Retinal pigment epithelial cell (primary cell): ENCODE measurements around the gene GALE.
"Not testable (repeated sequence)": the region's sequence is repeated elsewhere in the genome, so short reads cannot be mapped to it uniquely, and the experiment has no call there.

Experiments
- DNase-seq: peaks from one replicate; pipeline ENCODE4 v3.0.0-alpha.2; 2010; ENCODE audit warnings: low read depth
- H3K4me3 ChIP-seq: 2 replicates; pipeline ENCODE4 v1.5.1; 2011; ENCODE audit warnings: mild to moderate bottlenecking, low read length, control low read depth, moderate library complexity
- TF ChIP-seq, protein P1 (sequence below): conservative IDR thresholded peaks from 2 replicates; pipeline ENCODE4 v1.5.1; 2011; ENCODE audit warnings: low read depth, low read length, control low read depth, inconsistent platforms

The GALE gene

DNA sequence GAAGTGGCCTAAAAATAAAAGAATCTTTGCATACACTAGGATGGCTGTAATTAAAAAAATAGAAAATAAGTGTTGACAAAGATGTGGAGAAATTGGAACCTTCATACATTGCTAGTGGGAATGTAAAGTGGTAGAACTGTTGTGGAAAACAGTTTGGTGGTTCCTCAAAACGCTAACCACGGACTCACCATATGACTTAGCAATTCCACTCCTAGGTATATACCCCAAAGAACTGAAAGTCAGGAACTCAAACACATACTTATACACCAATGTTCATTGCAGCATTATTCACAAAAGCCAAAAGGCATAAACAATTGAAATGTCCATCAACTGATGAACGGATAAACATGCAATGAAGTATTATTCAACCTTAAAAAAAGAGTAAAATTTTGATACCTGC is 35.5 kb upstream of the GALE start:
- DNase-seq: no peak
- no peak overlapping the region for H3K4me3 ChIP-seq
- TF ChIP-seq, protein P1, sequence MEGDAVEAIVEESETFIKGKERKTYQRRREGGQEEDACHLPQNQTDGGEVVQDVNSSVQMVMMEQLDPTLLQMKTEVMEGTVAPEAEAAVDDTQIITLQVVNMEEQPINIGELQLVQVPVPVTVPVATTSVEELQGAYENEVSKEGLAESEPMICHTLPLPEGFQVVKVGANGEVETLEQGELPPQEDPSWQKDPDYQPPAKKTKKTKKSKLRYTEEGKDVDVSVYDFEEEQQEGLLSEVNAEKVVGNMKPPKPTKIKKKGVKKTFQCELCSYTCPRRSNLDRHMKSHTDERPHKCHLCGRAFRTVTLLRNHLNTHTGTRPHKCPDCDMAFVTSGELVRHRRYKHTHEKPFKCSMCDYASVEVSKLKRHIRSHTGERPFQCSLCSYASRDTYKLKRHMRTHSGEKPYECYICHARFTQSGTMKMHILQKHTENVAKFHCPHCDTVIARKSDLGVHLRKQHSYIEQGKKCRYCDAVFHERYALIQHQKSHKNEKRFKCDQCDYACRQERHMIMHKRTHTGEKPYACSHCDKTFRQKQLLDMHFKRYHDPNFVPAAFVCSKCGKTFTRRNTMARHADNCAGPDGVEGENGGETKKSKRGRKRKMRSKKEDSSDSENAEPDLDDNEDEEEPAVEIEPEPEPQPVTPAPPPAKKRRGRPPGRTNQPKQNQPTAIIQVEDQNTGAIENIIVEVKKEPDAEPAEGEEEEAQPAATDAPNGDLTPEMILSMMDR: no peak

DNA sequence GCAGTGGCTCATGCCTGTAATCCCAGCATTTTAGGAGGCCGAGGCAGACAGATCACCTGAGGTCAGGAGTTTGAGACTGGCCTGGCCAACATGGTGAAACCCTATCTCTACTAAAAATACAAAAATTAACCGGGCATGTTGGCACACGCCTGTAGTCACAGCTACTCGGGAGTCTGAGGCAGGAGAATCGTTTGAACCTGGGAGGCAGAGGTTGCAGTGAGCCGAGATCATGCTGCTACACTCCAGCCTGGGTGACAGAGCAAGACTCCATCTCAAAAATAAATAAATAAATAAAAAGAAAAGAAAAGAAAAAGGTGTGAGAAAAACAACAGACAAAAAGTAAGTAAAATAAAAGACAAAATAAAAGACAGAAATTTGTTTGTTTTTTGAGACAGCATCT is 33.6 kb upstream of the GALE start:
- not testable (repeated sequence) for DNase-seq, H3K4me3 ChIP-seq

- TF ChIP-seq, protein P1: no peak
- DNase-seq: no peak
- H3K4me3 ChIP-seq: no peak overlapping the region
Measured at GRCh38 chr1:23827717-23828116, 27.2 kb upstream of the GALE start.

- DNase-seq, H3K4me3 ChIP-seq: not testable (repeated sequence)
Measured at GRCh38 chr1:23826590-23826989, 26.0 kb upstream of the GALE start.

- no peak for DNase-seq
- peak overlapping the region; percentile 97 for H3K4me3 ChIP-seq
- TF ChIP-seq, protein P1: no peak
Measured at GRCh38 chr1:23825762-23826522, 25.4 kb upstream of the GALE start.

DNA sequence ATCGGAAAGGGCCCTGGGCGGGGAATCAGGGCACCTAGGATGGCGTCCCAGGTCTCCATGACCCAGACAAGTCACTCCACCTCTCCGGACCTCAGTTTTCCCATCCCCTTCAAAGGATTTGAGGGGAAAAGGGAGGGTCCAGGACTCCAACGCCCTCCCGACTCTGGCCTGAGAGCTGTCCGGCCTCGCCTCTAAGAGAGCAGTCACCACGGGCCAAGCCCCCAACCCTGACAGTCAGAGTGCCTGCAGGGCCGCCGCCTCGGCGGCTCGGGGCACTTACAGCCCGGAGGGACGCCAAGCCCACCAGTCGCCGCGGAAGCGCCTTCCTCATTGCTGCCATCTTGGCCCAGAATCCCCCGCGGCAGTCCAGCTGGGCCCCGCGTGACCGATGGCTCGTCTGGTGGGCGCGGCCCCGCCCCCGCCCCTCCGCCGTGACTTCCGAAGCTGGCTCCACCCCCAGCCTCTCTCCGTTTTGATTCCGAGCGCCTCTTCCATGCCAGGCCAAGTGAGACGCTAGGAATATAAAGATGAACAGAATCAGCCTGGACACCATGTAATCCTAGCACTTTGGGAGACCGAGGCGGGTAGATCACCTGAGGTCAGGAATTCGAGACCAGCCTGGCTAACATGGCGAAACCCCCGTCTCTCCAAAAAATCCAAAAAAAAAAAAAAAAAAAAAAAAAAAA is 24.7 kb upstream of the GALE start, which contains the start of gene HMGCL:
TSS of gene HMGCL (minus strand) at position 354 of the 686 bp plus-strand sequence. CDS start at position 340, 14 bp downstream.
- TF ChIP-seq, protein P1: no peak
- peak within 1 kb of the TSS; percentile 97 for H3K4me3 ChIP-seq
- no peak for DNase-seq

- TF ChIP-seq, protein P1: no peak
- H3K4me3 ChIP-seq: peak overlapping the region; percentile 97
- no peak for DNase-seq
Measured at GRCh38 chr1:23824711-23825075, 24.1 kb upstream of the GALE start.

- DNase-seq: no peak
- no peak overlapping the region for H3K4me3 ChIP-seq
- TF ChIP-seq, protein P1: no peak
Measured at GRCh38 chr1:23823767-23824166, 23.2 kb upstream of the GALE start.
